ENCODE results near the gene STMND1.
A peak's percentile ranks its signal among the peaks of the same experiment; 100 is the strongest.

The STMND1 gene

DNA sequence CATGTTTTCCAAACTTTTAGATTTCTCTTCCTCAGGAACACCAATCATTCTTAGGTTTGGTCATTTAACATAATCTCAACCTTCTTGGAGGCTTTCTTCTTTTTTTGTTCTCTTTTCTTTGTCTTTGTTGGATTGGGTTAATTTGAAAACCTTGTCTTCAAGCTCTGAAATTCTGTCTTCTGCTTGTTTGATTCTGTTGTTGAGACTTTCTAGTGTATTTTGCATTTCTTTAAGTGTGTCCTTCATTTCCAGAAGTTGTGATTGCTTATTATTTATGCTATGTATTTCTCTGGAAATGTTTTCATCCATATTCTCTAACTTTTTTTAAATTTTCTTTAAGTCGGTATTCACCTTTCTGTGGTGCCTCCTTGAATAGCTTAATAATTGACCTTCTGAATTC lies 42.2 kb downstream of the STMND1 start:
- DNase-seq: no peak
- in situ Hi-C loops (cut with HindIII; ENCODE audit: low pct_ligation_motif_present, low sequenced_read_pairs): no loop called here
- H3K36me3 ChIP-seq (replicated peaks): no peaks in the 10 kb centered on the region
- no peaks in the 10 kb centered on the region for H3K27me3 ChIP-seq (replicated peaks)
- no peak overlapping the region for H3K27ac ChIP-seq
- H3K4me3 ChIP-seq (ENCODE audit: low read depth, low read length): no peak overlapping the region
- TF ChIP-seq, protein P1, sequence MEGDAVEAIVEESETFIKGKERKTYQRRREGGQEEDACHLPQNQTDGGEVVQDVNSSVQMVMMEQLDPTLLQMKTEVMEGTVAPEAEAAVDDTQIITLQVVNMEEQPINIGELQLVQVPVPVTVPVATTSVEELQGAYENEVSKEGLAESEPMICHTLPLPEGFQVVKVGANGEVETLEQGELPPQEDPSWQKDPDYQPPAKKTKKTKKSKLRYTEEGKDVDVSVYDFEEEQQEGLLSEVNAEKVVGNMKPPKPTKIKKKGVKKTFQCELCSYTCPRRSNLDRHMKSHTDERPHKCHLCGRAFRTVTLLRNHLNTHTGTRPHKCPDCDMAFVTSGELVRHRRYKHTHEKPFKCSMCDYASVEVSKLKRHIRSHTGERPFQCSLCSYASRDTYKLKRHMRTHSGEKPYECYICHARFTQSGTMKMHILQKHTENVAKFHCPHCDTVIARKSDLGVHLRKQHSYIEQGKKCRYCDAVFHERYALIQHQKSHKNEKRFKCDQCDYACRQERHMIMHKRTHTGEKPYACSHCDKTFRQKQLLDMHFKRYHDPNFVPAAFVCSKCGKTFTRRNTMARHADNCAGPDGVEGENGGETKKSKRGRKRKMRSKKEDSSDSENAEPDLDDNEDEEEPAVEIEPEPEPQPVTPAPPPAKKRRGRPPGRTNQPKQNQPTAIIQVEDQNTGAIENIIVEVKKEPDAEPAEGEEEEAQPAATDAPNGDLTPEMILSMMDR (IDR thresholded peaks at IDR 0.05; ENCODE audit: low read depth, low read length, missing control alignments): no peak

GRCh38 chr6:17149571-17149970 lies 47.7 kb downstream of the STMND1 start:
- Histone ChIP-seq H3K4me3 (ENCODE audit: low read depth, low read length) (no peak overlapping the region), H3K27ac (no peak overlapping the region), H3K36me3 (replicated peaks) (no peaks in the 10 kb centered on the region), H3K27me3 (replicated peaks) (no peaks in the 10 kb centered on the region)
- TF ChIP-seq, protein P1 (IDR thresholded peaks at IDR 0.05; ENCODE audit: low read depth, low read length, missing control alignments): no peak
- no peak for DNase-seq
- in situ Hi-C loops (cut with HindIII; ENCODE audit: low pct_ligation_motif_present, low sequenced_read_pairs): no loop called here

- no peaks in the 10 kb centered on the region for H3K36me3 ChIP-seq (replicated peaks)
- no peaks in the 10 kb centered on the region for H3K27me3 ChIP-seq (replicated peaks)
- TF ChIP-seq, protein P1 (IDR thresholded peaks at IDR 0.05; ENCODE audit: low read depth, low read length, missing control alignments): no peak
- no peak for DNase-seq
- in situ Hi-C loops (cut with HindIII; ENCODE audit: low pct_ligation_motif_present, low sequenced_read_pairs): no loop called here
- H3K4me3 ChIP-seq (ENCODE audit: low read depth, low read length): no peak overlapping the region
- H3K27ac ChIP-seq: no peak overlapping the region
Measured at GRCh38 chr6:17150096-17150495, 48.2 kb downstream of the STMND1 start.

GRCh38 chr6:17151888-17152287 lies 50.0 kb downstream of the STMND1 start:
- no peak for DNase-seq
- TF ChIP-seq, protein P1 (IDR thresholded peaks at IDR 0.05; ENCODE audit: low read depth, low read length, missing control alignments): no peak
- no peaks in the 10 kb centered on the region for H3K36me3 ChIP-seq (replicated peaks)
- no peak overlapping the region for H3K4me3 ChIP-seq (ENCODE audit: low read depth, low read length)
- in situ Hi-C loops (cut with HindIII; ENCODE audit: low pct_ligation_motif_present, low sequenced_read_pairs): no loop called here
- no peaks in the 10 kb centered on the region for H3K27me3 ChIP-seq (replicated peaks)
- no peak overlapping the region for H3K27ac ChIP-seq

DNA sequence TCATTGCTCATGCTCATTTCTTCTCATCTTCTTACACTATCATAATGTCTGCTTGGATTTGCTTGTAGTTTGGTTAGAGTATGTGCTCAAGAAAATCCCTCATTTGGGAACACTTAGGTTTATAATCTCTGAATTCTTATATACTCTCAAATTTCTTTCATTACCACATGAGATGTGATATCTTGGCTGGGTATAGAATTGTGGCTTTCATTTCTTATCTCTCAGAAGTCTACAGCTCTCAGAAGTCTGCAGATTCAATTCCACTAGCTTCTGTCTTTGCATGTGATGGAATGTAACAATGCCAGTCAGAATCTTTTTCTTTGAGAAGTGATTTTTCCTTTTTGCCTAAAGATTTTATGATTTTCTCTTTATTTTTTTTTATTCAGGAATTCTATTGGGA lies 50.9 kb downstream of the STMND1 start:
- H3K36me3 ChIP-seq (replicated peaks): no peaks in the 10 kb centered on the region
- in situ Hi-C loops (cut with HindIII; ENCODE audit: low pct_ligation_motif_present, low sequenced_read_pairs): no loop called here
- no peak for DNase-seq
- H3K27ac ChIP-seq: no peak overlapping the region
- H3K27me3 ChIP-seq (replicated peaks): no peaks in the 10 kb centered on the region
- TF ChIP-seq, protein P1 (IDR thresholded peaks at IDR 0.05; ENCODE audit: low read depth, low read length, missing control alignments): no peak
- H3K4me3 ChIP-seq (ENCODE audit: low read depth, low read length): no peak overlapping the region

GRCh38 chr6:17156112-17156921 lies 54.5 kb downstream of the STMND1 start:
- in situ Hi-C loops (cut with HindIII; ENCODE audit: low pct_ligation_motif_present, low sequenced_read_pairs): no loop called here
- TF ChIP-seq, protein P1 (IDR thresholded peaks at IDR 0.05; ENCODE audit: low read depth, low read length, missing control alignments): peak; percentile 75
- H3K4me3 ChIP-seq (ENCODE audit: low read depth, low read length): no peak overlapping the region
- H3K36me3 ChIP-seq (replicated peaks): no peaks in the 10 kb centered on the region
- H3K27me3 ChIP-seq (replicated peaks): no peaks in the 10 kb centered on the region
- DNase-seq: peak; percentile 72
- H3K27ac ChIP-seq: no peak overlapping the region

Data from brain microvascular endothelial cell (primary cell).